ENCODE measurements around the gene RAPGEF4. TPM values are rescaled to one million over a fixed set of nuclear protein-coding genes. Genes with fewer than 3 reads are reported as not detected.

RAPGEF4 gene
- total and polyA plus RNA-seq, 2 of the 13 experiments (the other 11 are each of a cell fraction or from before 2014, with no cell fraction given): 0.78 to 0.91 TPM

DNA sequence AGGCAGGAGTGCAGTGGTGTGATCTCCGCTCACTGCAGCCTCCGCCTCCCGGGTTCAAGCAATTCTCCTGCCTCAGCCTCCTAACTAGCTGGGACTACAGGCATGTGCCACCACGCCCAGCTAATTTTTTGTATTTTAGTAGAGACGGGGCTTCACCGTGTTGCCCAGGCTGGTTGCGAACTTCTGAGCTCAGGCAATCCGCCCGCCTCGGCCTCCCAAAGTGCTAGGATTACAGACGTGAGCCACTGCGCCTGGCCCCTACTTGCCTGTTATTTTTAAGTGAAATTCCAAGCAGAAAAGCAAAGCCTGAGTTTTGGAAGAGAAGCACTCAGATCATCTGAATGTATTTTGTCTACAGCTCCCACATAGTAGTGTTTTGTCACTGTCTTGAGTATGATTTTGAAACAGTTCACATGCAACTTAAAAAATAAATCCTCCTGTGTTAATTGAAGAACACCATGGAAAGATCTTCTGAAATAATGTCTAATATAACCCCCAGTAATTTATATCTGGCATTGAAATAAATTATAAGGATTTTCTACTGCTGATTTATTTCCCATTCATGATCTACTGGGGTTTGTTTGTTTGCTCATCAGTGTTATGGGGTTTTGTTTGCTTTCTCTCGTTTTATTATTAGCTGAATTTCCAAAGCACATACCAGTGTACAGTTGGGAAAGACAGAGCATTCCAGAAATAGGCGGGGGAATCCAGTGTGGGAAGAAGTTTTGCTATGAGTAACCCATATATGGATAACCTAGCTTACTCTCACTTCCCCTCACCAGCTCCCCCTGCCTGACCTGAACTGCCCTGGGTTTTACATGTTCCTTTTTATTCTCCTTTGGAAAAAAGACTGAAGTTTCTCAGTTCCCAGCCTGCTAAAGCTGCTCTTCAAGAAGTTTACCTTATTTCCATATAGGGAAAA lies 259.9 kb downstream of the RAPGEF4 start (continued):
- TF ChIP-seq MED1 (CRISPR knock-in tag; IDR thresholded peaks at IDR 0.05): peak; percentile 15; the same call in 1 of the 2 replicates
- TF ChIP-seq ZSCAN25 (CRISPR knock-in tag; IDR thresholded peaks at IDR 0.05): peak; percentile 96
- TF ChIP-seq, protein P1, sequence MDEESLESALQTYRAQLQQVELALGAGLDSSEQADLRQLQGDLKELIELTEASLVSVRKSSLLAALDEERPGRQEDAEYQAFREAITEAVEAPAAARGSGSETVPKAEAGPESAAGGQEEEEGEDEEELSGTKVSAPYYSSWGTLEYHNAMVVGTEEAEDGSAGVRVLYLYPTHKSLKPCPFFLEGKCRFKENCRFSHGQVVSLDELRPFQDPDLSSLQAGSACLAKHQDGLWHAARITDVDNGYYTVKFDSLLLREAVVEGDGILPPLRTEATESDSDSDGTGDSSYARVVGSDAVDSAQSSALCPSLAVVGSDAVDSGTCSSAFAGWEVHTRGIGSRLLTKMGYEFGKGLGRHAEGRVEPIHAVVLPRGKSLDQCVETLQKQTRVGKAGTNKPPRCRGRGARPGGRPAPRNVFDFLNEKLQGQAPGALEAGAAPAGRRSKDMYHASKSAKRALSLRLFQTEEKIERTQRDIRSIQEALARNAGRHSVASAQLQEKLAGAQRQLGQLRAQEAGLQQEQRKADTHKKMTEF (CRISPR knock-in tag; IDR thresholded peaks at IDR 0.05): no peak
- TF ChIP-seq ZNF138 (CRISPR knock-in tag; IDR thresholded peaks at IDR 0.05; ENCODE audit: low read depth): no peak
- no peak for TF ChIP-seq IKZF5 (CRISPR knock-in tag; IDR thresholded peaks at IDR 0.05)
- TF ChIP-seq HMG20A (CRISPR knock-in tag; IDR thresholded peaks at IDR 0.05; ENCODE audit: borderline replicate concordance): peak; percentile 55; the same call in 1 of the 2 replicates
- TF ChIP-seq, protein P2, sequence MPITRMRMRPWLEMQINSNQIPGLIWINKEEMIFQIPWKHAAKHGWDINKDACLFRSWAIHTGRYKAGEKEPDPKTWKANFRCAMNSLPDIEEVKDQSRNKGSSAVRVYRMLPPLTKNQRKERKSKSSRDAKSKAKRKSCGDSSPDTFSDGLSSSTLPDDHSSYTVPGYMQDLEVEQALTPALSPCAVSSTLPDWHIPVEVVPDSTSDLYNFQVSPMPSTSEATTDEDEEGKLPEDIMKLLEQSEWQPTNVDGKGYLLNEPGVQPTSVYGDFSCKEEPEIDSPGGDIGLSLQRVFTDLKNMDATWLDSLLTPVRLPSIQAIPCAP (CRISPR knock-in tag; IDR thresholded peaks at IDR 0.05; ENCODE audit: low read depth): no peak
- no peak for TF ChIP-seq SOX6 (IDR thresholded peaks at IDR 0.05)
- peak; percentile 42; the same call in 1 of the 2 replicates for TF ChIP-seq SOX6 (CRISPR knock-in tag; IDR thresholded peaks at IDR 0.05)
- TF ChIP-seq HMGA1 (CRISPR knock-in tag; conservative IDR thresholded peaks at IDR 0.05): no peak
- TF ChIP-seq ZSCAN29 (CRISPR knock-in tag; conservative IDR thresholded peaks at IDR 0.05): 0 out of 2 replicates have a peak, but pooled peaks have one; percentile 28
- TF ChIP-seq ZNF598 (CRISPR knock-in tag; IDR thresholded peaks at IDR 0.05; ENCODE audit: borderline replicate concordance): no peak
- no peak for TF ChIP-seq ZNF891 (CRISPR knock-in tag; IDR thresholded peaks at IDR 0.05)
- no peak for TF ChIP-seq ZFX (CRISPR knock-in tag; IDR thresholded peaks at IDR 0.05; ENCODE audit: low read depth)
- TF ChIP-seq TEAD3 (CRISPR knock-in tag; optimal IDR thresholded peaks at IDR 0.05; ENCODE audit: borderline replicate concordance): peak; percentile 91
- TF ChIP-seq, protein P3, sequence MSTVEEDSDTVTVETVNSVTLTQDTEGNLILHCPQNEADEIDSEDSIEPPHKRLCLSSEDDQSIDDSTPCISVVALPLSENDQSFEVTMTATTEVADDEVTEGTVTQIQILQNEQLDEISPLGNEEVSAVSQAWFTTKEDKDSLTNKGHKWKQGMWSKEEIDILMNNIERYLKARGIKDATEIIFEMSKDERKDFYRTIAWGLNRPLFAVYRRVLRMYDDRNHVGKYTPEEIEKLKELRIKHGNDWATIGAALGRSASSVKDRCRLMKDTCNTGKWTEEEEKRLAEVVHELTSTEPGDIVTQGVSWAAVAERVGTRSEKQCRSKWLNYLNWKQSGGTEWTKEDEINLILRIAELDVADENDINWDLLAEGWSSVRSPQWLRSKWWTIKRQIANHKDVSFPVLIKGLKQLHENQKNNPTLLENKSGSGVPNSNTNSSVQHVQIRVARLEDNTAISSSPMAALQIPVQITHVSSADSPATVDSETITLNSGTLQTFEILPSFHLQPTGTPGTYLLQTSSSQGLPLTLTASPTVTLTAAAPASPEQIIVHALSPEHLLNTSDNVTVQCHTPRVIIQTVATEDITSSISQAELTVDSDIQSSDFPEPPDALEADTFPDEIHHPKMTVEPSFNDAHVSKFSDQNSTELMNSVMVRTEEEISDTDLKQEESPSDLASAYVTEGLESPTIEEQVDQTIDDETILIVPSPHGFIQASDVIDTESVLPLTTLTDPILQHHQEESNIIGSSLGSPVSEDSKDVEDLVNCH (CRISPR knock-in tag; IDR thresholded peaks at IDR 0.05): no peak
- no peak for TF ChIP-seq SNRNP70 (IDR thresholded peaks at IDR 0.05; ENCODE audit: low read depth, low read length)
- TF ChIP-seq IRF9 (CRISPR knock-in tag; IDR thresholded peaks at IDR 0.05; ENCODE audit: borderline replicate concordance): no peak
- no peak for TF ChIP-seq SCMH1 (CRISPR knock-in tag; IDR thresholded peaks at IDR 0.05; ENCODE audit: borderline replicate concordance)
- TF ChIP-seq NCOR1 (IDR thresholded peaks at IDR 0.05; ENCODE audit: borderline replicate concordance, low read length): no peak
- TF ChIP-seq EEA1 (CRISPR knock-in tag; IDR thresholded peaks at IDR 0.05; ENCODE audit: borderline replicate concordance): no peak
- TF ChIP-seq SOX5 (CRISPR knock-in tag; IDR thresholded peaks at IDR 0.05; ENCODE audit: borderline replicate concordance): peak; percentile 33; the same call in 1 of the 2 replicates
- TF ChIP-seq FOXA3 (CRISPR knock-in tag; IDR thresholded peaks at IDR 0.05): peak; percentile 42; the same call in 1 of the 2 replicates

All from HepG2 (cell line).